ENCODE measurements around the gene SMC6. TPM values are rescaled to one million over a fixed set of nuclear protein-coding genes. Genes with fewer than 3 reads are reported as not detected.

The SMC6 gene
- total RNA-seq, 1 donor from 2014 or later: 127 TPM

DNA sequence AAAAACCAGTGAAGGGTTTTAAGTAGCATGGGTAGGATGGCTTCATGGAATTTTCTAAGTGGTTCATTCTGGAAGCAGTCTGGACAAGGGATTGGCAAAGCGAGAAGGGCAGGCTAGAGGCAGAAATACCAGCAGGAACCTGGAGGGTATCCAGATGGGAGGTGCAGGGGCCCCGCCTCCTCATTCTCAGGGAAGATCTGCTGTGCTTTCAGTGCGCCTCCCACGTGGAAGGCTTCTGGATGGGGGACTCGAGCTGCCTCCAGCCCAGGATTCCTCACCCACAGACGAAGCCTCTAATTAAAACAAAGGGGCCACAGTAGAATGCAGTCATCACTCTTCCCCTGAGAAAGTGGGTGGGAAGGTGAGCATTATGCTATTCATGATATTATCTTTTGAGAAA lies 133.3 kb downstream of the SMC6 start:
- H3K27me3 Mint-ChIP-seq: peaks cover 26% of the 10 kb centered on the region
- CTCF ChIA-PET: no interaction called here
- TF ChIP-seq, protein P1, sequence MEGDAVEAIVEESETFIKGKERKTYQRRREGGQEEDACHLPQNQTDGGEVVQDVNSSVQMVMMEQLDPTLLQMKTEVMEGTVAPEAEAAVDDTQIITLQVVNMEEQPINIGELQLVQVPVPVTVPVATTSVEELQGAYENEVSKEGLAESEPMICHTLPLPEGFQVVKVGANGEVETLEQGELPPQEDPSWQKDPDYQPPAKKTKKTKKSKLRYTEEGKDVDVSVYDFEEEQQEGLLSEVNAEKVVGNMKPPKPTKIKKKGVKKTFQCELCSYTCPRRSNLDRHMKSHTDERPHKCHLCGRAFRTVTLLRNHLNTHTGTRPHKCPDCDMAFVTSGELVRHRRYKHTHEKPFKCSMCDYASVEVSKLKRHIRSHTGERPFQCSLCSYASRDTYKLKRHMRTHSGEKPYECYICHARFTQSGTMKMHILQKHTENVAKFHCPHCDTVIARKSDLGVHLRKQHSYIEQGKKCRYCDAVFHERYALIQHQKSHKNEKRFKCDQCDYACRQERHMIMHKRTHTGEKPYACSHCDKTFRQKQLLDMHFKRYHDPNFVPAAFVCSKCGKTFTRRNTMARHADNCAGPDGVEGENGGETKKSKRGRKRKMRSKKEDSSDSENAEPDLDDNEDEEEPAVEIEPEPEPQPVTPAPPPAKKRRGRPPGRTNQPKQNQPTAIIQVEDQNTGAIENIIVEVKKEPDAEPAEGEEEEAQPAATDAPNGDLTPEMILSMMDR (IDR thresholded peaks at IDR 0.05): no peak
- peaks cover 4% of the 10 kb centered on the region for H3K9me3 Mint-ChIP-seq
- no peaks in the 10 kb centered on the region for H3K4me1 Mint-ChIP-seq
- H3K36me3 Mint-ChIP-seq (ENCODE audit: low read depth): no peaks in the 10 kb centered on the region
- H3K4me3 Mint-ChIP-seq: no peak overlapping the region
- no peak for ATAC-seq (ENCODE audit: low read depth)
- no peak for DNase-seq
- POLR2A ChIA-PET: no interaction called here
- H3K27ac Mint-ChIP-seq: no peak overlapping the region
- intact Hi-C loops (cut with micrococcal nuclease): no loop called here

DNA sequence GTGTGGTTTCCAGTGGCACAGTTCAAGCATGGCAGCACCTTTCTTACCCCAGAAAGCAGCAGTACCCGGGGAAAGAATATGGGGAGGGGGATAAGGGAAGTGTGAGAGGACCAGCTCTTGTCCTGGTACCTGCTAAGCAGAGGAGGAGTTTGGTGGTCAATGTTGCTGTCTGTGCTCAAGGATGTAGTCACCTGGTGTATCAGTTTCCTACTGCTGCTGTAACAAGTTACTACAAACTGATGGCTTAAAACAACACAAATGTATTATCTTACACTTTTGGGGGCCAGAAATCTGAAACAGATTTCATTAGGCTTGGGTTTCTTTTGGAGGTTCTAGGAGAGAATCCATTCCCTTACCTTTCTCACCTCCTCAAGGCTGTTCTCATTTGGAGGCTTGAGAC lies 135.7 kb downstream of the SMC6 start:
- H3K4me3 Mint-ChIP-seq: no peak overlapping the region
- no peak overlapping the region for H3K27ac Mint-ChIP-seq
- intact Hi-C loops (cut with micrococcal nuclease): no loop called here
- no peak for ATAC-seq (ENCODE audit: low read depth)
- ChIA-PET CTCF (no interaction called here), POLR2A (no interaction called here)
- H3K27me3 Mint-ChIP-seq: peaks cover 23% of the 10 kb centered on the region
- TF ChIP-seq, protein P1 (IDR thresholded peaks at IDR 0.05): no peak
- H3K36me3 Mint-ChIP-seq (ENCODE audit: low read depth): no peaks in the 10 kb centered on the region
- no peaks in the 10 kb centered on the region for H3K4me1 Mint-ChIP-seq
- H3K9me3 Mint-ChIP-seq: no peaks in the 10 kb centered on the region
- no peak for DNase-seq

DNA sequence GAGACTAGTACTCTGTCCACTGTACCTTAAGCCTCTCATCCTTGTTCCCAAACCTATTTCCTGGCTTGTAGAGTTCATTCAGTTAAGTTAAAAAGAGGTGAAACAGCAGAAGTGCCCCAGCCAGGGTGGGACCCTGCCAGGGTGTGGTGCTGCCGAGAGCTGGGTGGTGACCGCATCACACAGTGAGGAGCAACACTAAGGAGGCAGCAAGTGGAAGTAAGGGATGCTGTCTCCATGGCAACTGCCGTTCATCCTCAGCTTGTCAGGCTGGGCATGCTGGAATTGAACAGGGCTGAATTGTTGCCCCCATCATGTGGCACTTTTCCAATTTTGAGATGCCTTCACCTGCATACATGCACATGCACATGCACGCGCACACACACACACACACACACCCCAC lies 136.1 kb downstream of the SMC6 start:
- ChIA-PET CTCF (no interaction called here), POLR2A (no interaction called here)
- no peak overlapping the region for H3K27ac Mint-ChIP-seq
- peaks cover 20% of the 10 kb centered on the region for H3K27me3 Mint-ChIP-seq
- H3K4me3 Mint-ChIP-seq: no peak overlapping the region
- H3K9me3 Mint-ChIP-seq: no peaks in the 10 kb centered on the region
- no peaks in the 10 kb centered on the region for H3K36me3 Mint-ChIP-seq (ENCODE audit: low read depth)
- TF ChIP-seq, protein P1 (IDR thresholded peaks at IDR 0.05): no peak
- no peaks in the 10 kb centered on the region for H3K4me1 Mint-ChIP-seq
- ATAC-seq (ENCODE audit: low read depth) (no peak), DNase-seq (no peak)
- intact Hi-C loops (cut with micrococcal nuclease): no loop called here

DNA sequence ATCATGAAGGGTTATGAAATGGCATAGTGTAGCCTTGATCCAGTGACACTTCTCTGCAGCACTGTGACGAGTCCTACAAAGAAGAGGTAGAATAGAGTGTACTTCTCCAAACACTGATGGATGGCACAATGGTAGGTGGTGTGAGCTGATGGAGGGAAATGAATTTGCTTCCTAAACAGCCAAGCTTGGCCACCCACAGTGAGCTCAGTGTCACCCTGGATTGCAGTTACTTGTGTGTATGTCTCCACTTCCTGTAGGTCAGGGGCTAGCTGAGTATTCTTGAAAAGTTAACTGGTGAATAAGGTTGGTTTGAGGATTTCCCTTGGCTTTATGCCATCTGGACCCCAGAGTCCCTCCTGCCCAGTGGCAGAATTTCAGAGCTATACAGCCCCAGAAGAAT lies 137.2 kb downstream of the SMC6 start:
- Mint-ChIP-seq H3K36me3 (ENCODE audit: low read depth) (no peaks in the 10 kb centered on the region), H3K4me1 (no peaks in the 10 kb centered on the region), H3K4me3 (no peak overlapping the region), H3K9me3 (no peaks in the 10 kb centered on the region), H3K27me3 (peaks cover 15% of the 10 kb centered on the region), H3K27ac (no peak overlapping the region)
- POLR2A ChIA-PET: no interaction called here
- no peak for ATAC-seq (ENCODE audit: low read depth)
- TF ChIP-seq, protein P1 (IDR thresholded peaks at IDR 0.05): no peak
- intact Hi-C loops (cut with micrococcal nuclease): no loop called here
- CTCF ChIA-PET: no interaction called here
- DNase-seq: no peak

DNA sequence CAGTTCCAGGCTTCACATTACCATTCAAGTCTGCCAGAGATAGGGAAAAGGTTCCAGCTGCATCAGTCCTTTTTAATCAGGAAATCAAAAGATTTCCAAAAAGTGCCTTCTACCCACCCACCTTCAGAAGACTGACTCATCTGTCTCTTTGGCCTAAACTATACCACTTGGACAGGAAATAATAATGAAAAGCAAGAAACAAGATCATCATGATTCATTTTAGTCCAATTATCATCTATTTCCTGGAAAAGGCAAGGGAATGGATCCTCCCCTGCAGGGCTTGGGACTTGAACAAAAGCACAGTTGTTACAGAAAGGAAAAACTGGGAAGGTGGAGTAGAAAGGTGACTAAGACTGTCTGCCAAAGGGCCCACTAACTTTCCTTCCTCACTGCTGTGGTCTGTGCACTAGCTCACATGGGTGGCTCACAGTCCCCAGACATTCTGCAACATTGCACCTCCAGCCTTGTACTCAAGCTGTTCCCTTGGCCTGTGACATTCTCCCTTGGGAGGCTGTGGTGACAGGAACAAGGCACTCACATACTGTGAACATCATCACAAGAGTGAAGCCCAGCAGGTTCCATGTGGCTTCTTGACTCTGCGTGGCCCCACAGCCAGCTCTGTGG lies 137.8 kb downstream of the SMC6 start:
- ATAC-seq (ENCODE audit: low read depth): no peak
- Mint-ChIP-seq H3K36me3 (ENCODE audit: low read depth) (no peaks in the 10 kb centered on the region), H3K9me3 (no peaks in the 10 kb centered on the region), H3K4me1 (no peaks in the 10 kb centered on the region), H3K4me3 (no peak overlapping the region), H3K27ac (no peak overlapping the region), H3K27me3 (peaks cover 15% of the 10 kb centered on the region)
- no peak for DNase-seq
- intact Hi-C loops (cut with micrococcal nuclease): no loop called here
- TF ChIP-seq, protein P1 (IDR thresholded peaks at IDR 0.05): no peak
- POLR2A ChIA-PET: no interaction called here
- CTCF ChIA-PET: no interaction called here

All from activated B cell treated with CpG ODN at 0.5 μM for 24 hours (primary cell).